Measurements from ENCODE around the gene MAPK1.
"Not testable (repeated sequence)": the region's sequence is repeated elsewhere in the genome, so short reads cannot be mapped to it uniquely, and the experiment has no call there.

MAPK1 gene

DNA sequence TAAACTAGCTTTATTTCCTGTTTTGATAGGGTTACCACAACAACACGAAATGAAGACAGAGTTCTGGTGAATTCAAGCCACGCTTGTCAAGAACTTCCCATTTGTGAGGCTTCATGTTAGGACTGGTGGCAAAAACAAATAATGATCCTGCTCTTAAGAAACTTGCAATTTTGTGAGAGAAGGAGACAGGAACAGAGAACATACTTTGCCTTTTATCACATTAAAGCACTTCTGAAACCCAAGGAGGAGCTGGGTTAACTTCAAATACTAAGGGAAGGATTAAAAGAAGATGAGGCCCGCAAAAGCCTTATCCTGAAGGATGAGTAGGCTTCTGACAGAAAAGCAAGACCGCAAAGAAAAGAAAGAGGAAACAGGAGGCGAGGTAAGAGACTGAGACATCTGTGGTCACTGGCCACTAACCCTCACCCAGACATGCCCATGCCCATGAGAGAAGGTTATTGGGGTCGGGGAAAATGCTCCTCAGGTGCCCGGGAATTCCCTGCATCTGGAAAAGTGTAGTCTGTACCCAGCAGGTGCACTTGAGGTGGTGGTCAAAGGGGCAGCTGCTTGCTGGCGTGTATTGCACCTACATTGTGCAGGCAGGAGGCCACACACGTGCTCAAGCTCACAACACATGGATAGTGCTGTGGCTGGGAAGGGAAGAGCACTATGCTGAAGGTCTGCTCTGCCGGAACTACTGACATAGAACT is 50.5 kb downstream of the MAPK1 start:
- peak; percentile 97 for DNase-seq (ENCODE audit: low read depth)
- TF ChIP-seq, protein P1, sequence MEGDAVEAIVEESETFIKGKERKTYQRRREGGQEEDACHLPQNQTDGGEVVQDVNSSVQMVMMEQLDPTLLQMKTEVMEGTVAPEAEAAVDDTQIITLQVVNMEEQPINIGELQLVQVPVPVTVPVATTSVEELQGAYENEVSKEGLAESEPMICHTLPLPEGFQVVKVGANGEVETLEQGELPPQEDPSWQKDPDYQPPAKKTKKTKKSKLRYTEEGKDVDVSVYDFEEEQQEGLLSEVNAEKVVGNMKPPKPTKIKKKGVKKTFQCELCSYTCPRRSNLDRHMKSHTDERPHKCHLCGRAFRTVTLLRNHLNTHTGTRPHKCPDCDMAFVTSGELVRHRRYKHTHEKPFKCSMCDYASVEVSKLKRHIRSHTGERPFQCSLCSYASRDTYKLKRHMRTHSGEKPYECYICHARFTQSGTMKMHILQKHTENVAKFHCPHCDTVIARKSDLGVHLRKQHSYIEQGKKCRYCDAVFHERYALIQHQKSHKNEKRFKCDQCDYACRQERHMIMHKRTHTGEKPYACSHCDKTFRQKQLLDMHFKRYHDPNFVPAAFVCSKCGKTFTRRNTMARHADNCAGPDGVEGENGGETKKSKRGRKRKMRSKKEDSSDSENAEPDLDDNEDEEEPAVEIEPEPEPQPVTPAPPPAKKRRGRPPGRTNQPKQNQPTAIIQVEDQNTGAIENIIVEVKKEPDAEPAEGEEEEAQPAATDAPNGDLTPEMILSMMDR (IDR thresholded peaks at IDR 0.05; ENCODE audit: low read length, missing control alignments) = no peak

DNA sequence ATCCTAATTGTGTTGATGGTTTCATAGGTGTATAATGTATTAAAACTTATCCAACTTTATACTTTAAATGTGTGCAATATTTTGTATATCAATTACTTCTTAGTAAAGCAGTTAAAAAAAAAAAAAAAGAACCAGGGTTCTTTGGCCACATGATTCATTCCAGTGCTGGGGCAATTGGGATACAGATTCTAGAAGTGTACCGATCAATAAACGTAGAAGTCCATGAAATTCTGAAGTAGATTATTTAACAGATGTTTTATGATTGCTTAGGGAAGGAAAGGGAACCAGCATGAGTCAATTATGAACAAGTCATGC is 51.0 kb downstream of the MAPK1 start:
- H3K4me3 ChIP-seq (replicated peaks; ENCODE audit: low read depth, low read length) = no peak overlapping the region
- DNase-seq (ENCODE audit: low read depth) = no peak
- TF ChIP-seq, protein P1 (IDR thresholded peaks at IDR 0.05; ENCODE audit: low read length, missing control alignments) = no peak

More for the DNA sequence above, 50.5 kb downstream of the MAPK1 start:
- H3K4me3 ChIP-seq (replicated peaks; ENCODE audit: low read depth, low read length) = peak overlapping the region; percentile 9

DNA sequence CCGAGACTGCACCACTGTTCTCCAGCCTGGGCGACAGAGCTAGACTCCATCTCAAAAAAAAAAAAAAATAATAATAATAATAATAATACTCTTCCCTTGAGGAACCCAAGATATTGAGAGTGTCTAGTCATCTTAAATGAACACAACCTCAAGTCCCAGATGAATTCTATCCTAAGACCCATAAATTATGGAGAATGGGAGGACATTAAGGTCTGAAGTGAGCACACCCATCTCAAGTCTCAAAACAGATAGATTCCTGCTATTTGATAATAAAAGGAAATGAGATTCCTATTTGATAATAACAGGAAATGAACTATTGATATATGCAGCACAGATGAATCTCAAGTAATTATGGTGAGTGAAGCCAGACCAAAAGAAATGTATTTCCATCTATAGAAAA is 51.5 kb downstream of the MAPK1 start:
- H3K4me3 ChIP-seq (replicated peaks; ENCODE audit: low read depth, low read length) = no peak overlapping the region
- TF ChIP-seq, protein P1 (IDR thresholded peaks at IDR 0.05; ENCODE audit: low read length, missing control alignments) = no peak
- no peak for DNase-seq (ENCODE audit: low read depth)

DNA sequence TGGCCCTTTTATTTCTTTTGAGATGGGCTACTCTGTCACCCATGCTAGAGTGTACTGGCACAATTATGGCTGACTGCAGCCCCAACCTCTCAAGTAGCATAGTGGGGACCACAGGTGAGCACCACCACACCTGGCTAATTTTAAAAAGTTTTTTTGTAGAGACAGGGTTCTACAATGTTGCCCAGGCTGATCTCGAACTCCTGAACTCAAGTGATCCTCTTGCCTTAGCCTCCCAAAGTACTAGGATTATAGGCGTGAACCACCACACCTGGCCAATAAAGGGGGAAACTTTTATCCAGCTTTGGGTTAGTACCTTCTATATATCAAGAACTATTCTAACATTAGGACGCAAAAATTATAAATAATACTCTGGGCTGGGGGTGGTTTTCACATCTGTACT is 52.1 kb downstream of the MAPK1 start:
- no peak for DNase-seq (ENCODE audit: low read depth)
- TF ChIP-seq, protein P1 (IDR thresholded peaks at IDR 0.05; ENCODE audit: low read length, missing control alignments) = no peak
- H3K4me3 ChIP-seq (replicated peaks; ENCODE audit: low read depth, low read length) = no peak overlapping the region

DNA sequence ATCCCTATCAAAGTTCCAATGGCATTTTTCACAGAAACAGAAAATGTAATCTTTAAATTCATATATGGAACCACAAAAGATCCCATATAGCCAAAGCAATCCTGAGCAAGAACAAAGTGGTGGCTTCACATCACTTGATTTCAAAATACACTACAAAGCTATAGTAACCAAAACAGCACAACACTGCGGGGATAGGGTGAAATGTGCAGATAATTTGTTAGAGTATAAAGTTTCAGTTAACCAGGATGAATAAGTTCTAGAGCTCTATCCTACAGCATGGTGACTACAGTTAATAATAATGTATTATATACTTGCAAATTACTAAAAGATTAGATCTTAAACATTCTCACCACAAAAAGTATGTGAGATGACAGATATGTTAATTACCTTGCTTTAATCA is 55.5 kb downstream of the MAPK1 start:
- no peak for DNase-seq (ENCODE audit: low read depth)
- TF ChIP-seq, protein P1 (IDR thresholded peaks at IDR 0.05; ENCODE audit: low read length, missing control alignments) = no peak
- no peak overlapping the region for H3K4me3 ChIP-seq (replicated peaks; ENCODE audit: low read depth, low read length)

DNA sequence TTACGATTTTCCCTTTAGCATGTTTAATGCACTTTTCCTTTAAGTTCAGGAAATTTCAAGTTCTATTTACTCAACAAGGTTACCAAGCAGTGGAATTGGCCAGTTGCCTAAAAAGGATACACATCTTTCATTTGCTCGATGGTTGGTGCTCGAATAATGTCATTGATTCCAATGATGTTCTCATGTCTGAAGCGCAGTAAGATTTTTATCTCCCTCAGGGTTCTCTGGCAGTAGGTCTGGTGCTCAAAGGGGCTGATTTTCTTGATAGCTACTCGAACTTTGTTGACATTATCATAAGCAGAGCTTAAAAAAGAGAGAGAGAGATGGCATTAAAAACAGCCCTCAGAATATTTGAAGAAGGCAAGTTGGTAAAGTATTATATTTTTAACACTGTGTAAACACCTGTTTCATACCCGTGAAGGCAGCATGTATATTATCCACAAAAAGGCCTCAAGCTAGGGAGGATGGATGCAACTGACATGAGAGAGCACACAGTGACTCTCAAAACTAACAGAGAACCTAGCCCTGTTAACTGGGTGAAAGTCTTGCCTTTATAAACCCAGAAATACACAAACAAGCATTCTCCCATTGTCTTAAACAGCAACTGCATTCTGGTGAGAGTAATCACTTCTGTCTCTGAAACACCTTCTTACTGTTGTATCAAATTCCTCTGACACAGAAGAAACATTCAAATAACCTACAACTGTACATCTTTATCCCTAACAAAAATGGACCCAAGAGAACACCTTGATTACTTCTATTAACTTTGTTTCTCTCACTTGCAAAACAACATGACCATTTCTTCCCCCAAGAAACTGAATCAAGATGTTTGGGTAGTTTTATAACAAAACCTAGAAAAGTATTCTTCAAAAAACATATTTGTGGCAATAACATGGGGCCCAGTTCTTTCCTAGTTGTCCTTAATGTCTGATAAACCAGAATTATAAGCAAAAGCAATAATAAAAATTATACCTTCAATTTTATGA is 59.6 kb downstream of the MAPK1 start:
- TF ChIP-seq, protein P1 (IDR thresholded peaks at IDR 0.05; ENCODE audit: low read length, missing control alignments) = no peak
- DNase-seq (ENCODE audit: low read depth) = peak; percentile 27
- no peak overlapping the region for H3K4me3 ChIP-seq (replicated peaks; ENCODE audit: low read depth, low read length)

DNA sequence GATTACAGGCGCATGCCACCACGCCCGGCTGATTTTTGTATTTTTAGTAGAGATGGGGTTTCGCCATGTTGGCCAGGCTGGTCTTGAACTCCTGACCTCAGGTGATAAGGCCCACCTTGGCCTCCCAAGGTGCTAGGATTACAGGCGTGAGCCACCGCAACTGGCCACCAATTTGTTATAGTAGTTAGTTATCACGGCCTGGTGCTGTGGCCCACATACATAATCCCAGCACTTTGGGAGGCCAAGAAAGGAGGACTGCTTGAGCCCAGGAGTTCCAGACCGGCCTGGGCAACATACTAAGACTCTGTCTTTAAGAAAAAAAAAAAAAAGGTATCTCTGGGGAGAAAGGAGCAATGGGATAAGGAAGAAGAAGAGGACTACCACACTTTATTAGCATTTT is 62.1 kb downstream of the MAPK1 start:
- DNase-seq (ENCODE audit: low read depth); H3K4me3 ChIP-seq (replicated peaks; ENCODE audit: low read depth, low read length): not testable (repeated sequence)
